Natural killer cell (primary cell): ENCODE results near the gene PLCD3. TPM values are rescaled to one million over a fixed set of nuclear protein-coding genes. Genes with fewer than 3 reads are reported as not detected.

Experiments
- ATAC-seq, 3 donors: fragments of 150-1000 bp in 2 of 3; fragments of 200-7000 bp in 1 of 3; cut with Tn5 transposase; 1 replicate in 1 of 3; 2 replicates in 2 of 3; pipeline ENCODE4 v1.10.0; 2021; ENCODE audit warnings: mild to moderate bottlenecking in 2 of 3, moderate library complexity in 2 of 3
- DNase-seq, 2 donors: peaks; one replicate each; pipeline versions ENCODE4 v3.0.0 to v3.0.0-alpha.2; 2013 to 2021; ENCODE audit warnings: mixed read lengths in 1 of 2
- H3K27ac ChIP-seq: one replicate; pipeline ENCODE4 v1.5.1; 2013; ENCODE audit warnings: mild to moderate bottlenecking, low read length
- H3K27me3 ChIP-seq: one replicate; pipeline ENCODE4 v1.6.1; 2013; ENCODE audit warnings: low read length; ENCODE audit not compliant: control insufficient read depth, insufficient read depth
- H3K36me3 ChIP-seq: one replicate; pipeline ENCODE4 v1.6.1; 2013; ENCODE audit warnings: low read length; ENCODE audit not compliant: control insufficient read depth, insufficient read depth
- H3K4me1 ChIP-seq: one replicate; pipeline ENCODE4 v1.6.1; 2013; ENCODE audit warnings: low read length; ENCODE audit not compliant: control insufficient read depth, insufficient read depth
- H3K4me3 ChIP-seq: one replicate; pipeline ENCODE4 v1.5.1; 2013; ENCODE audit warnings: low read length
- H3K9me3 ChIP-seq: one replicate; pipeline ENCODE4 v1.6.1; 2013; ENCODE audit warnings: low read length; ENCODE audit not compliant: control insufficient read depth, insufficient read depth
- H3K27ac Mint-ChIP-seq, 2 donors: one replicate each; pipeline ENCODE4 v1.8.0; 2022; ENCODE audit warnings: mild to moderate bottlenecking in 2 of 2, mixed read lengths in 2 of 2, moderate library complexity in 1 of 2
- H3K27me3 Mint-ChIP-seq, 2 donors: one replicate each; pipeline ENCODE4 v1.8.0; 2022; ENCODE audit warnings: low read depth in 2 of 2, mixed read lengths in 2 of 2
- H3K36me3 Mint-ChIP-seq: one replicate; pipeline ENCODE4 v1.8.0; 2022; ENCODE audit warnings: mixed read lengths
- H3K4me1 Mint-ChIP-seq, 2 donors: one replicate each; pipeline ENCODE4 v1.8.0; 2022; ENCODE audit warnings: mixed read lengths in 2 of 2
- H3K4me3 Mint-ChIP-seq: one replicate; pipeline ENCODE4 v1.8.0; 2022; ENCODE audit warnings: mild to moderate bottlenecking, moderate library complexity, mixed read lengths
- H3K9me3 Mint-ChIP-seq, 2 donors: one replicate each; pipeline ENCODE4 v1.8.0; 2022; ENCODE audit warnings: mixed read lengths in 2 of 2
- WGBS: methylation state at CpG from one replicate; pipeline ENCODE4 v1.1.7; 2013; ENCODE audit warnings: missing lambda C conversion rate; ENCODE audit not compliant: insufficient coverage; 5-methylcytosine and 5-hydroxymethylcytosine counted together
- intact Hi-C: fragments of 100-400 bp; cut with micrococcal nuclease; formaldehyde crosslinking; loops from one replicate; pipeline ENCODE4 v1.14.2; 2022
- total RNA-seq, 4 donors: library from RNA; stranded (reverse); fragments of 120-200 nt in 1 of 4; gene quantifications; one replicate each; pipeline versions ENCODE4 v1.2.3 to v1.2.4, GENCODE V29; 2013 to 2022
- TF ChIP-seq, protein P1 (sequence below): fragments of 200-600 bp; IDR thresholded peaks from one replicate; pipeline ENCODE4 v1.8.0; 2022; ENCODE audit warnings: antibody characterized with exemption

Gene PLCD3
- total RNA-seq, 3 donors from 2014 or later (not counting 1 experiment from before 2014, with no cell fraction given), result 2.5 to 2.9 (median 2.5) TPM

DNA sequence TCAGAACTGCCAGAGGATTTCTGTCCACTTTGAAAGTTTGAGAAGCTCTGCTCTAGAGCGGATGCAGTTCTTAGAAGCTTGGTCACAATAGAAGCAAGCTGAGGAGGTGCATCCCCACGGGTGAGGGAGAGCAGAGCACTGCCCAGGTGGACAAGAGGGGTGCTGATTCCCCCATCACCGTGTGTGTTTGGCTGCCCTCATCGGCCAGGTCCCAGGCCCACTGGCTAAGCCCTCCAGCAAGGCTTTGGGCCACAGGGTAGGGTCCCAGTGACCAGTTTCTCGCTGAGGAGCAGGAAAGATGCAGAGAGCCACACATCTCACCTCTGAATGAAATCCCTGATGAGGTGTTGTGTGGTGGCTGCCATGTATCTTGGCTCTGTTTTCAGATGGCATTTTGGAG lies 44.3 kb downstream of the PLCD3 start:
- no peak overlapping the region for H3K27ac ChIP-seq
- H3K4me3 Mint-ChIP-seq, result no peak overlapping the region
- no peak for ATAC-seq
- H3K36me3 ChIP-seq, result peaks cover 78% of the 10 kb centered on the region
- 93% methylated on average over 5 of the region's 5 CpGs for WGBS
- TF ChIP-seq, protein P1, sequence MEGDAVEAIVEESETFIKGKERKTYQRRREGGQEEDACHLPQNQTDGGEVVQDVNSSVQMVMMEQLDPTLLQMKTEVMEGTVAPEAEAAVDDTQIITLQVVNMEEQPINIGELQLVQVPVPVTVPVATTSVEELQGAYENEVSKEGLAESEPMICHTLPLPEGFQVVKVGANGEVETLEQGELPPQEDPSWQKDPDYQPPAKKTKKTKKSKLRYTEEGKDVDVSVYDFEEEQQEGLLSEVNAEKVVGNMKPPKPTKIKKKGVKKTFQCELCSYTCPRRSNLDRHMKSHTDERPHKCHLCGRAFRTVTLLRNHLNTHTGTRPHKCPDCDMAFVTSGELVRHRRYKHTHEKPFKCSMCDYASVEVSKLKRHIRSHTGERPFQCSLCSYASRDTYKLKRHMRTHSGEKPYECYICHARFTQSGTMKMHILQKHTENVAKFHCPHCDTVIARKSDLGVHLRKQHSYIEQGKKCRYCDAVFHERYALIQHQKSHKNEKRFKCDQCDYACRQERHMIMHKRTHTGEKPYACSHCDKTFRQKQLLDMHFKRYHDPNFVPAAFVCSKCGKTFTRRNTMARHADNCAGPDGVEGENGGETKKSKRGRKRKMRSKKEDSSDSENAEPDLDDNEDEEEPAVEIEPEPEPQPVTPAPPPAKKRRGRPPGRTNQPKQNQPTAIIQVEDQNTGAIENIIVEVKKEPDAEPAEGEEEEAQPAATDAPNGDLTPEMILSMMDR, result no peak
- no peaks in the 10 kb centered on the region for H3K9me3 ChIP-seq
- H3K4me1 ChIP-seq, result no peaks in the 10 kb centered on the region
- H3K27me3 ChIP-seq, result no peaks in the 10 kb centered on the region
- no peak overlapping the region for H3K27ac Mint-ChIP-seq
- intact Hi-C loops, result no loop called here
- H3K9me3 Mint-ChIP-seq, result no peaks in the 10 kb centered on the region
- DNase-seq, result no peak
- no peaks in the 10 kb centered on the region for H3K27me3 Mint-ChIP-seq
- H3K36me3 Mint-ChIP-seq, result no peaks in the 10 kb centered on the region
- H3K4me3 ChIP-seq, result no peak overlapping the region
- no peaks in the 10 kb centered on the region for H3K4me1 Mint-ChIP-seq

DNA sequence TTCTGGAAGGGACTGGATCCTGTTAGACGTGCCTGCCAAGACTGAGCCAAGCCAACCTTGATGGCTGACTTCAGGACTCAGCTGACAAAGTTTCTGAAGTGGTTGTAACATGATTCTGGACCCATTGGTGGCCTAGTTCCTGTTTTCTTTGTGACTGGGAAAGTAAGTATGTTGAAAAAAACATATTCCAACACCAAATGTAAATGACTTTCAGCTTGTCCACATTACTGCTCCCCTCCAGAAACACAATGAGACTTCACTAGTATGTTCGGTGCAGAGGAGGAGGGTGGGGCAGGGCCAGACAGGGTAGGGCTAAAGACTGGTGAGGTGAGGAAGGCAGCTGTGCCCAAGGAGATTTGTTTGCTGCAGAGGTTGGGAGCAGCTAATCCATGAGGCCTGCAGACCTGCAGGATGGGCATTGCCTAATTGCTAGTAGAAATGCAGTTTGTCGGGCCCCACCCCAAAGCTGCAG lies 44.8 kb downstream of the PLCD3 start:
- no peak overlapping the region for H3K27ac ChIP-seq
- intact Hi-C loops, result no loop called here
- no peaks in the 10 kb centered on the region for H3K4me1 Mint-ChIP-seq
- no peak for ATAC-seq
- peaks cover 76% of the 10 kb centered on the region for H3K36me3 ChIP-seq
- DNase-seq, result no peak
- H3K27me3 Mint-ChIP-seq, result no peaks in the 10 kb centered on the region
- H3K27me3 ChIP-seq, result no peaks in the 10 kb centered on the region
- no peak overlapping the region for H3K4me3 Mint-ChIP-seq
- no peaks in the 10 kb centered on the region for H3K9me3 ChIP-seq
- no peak overlapping the region for H3K4me3 ChIP-seq
- H3K27ac Mint-ChIP-seq, result no peak overlapping the region
- no peaks in the 10 kb centered on the region for H3K9me3 Mint-ChIP-seq
- H3K4me1 ChIP-seq, result no peaks in the 10 kb centered on the region
- 89% methylated on average over 3 of the region's 3 CpGs for WGBS
- H3K36me3 Mint-ChIP-seq, result no peaks in the 10 kb centered on the region
- TF ChIP-seq, protein P1, result no peak

DNA sequence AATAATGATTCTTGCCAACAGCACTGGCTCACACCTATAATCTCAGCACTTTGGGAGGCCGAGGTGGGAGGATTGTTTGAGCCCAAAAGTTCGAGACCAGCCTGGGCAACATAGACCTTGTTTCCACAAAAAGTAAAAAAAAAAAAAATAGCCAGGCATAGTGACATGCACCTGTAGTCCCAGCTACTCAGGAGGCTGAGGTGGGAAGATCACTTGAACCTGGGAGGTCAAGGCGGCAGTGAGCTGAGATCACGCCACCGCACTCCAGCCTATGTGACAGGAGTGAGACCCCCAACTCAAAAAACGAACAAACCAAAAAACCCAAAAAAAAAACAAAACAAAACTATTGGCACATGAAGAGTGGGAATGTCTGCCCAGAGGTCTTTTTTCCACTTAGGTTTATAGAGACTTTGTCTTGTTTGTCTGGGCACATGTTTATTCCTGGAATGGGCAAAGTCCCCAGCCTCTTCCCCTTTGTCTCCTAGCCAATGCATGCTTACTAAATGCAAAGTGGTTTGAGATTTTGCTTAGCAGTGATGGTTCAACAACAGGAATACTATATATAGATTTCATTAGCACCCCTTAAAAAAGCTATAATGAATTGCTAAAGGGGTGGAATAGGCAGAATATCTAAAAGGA lies 45.3 kb downstream of the PLCD3 start:
- Histone ChIP-seq H3K4me1 (no peaks in the 10 kb centered on the region), H3K4me3 (no peak overlapping the region), H3K9me3 (no peaks in the 10 kb centered on the region), H3K27ac (no peak overlapping the region), H3K36me3 (peaks cover 77% of the 10 kb centered on the region), H3K27me3 (no peaks in the 10 kb centered on the region)
- Mint-ChIP-seq H3K27me3 (no peaks in the 10 kb centered on the region), H3K36me3 (no peaks in the 10 kb centered on the region), H3K9me3 (no peaks in the 10 kb centered on the region), H3K4me1 (no peaks in the 10 kb centered on the region), H3K27ac (no peak overlapping the region), H3K4me3 (no peak overlapping the region)
- no peak for DNase-seq
- 96% methylated on average over 3 of the region's 6 CpGs for WGBS
- ATAC-seq, result no peak
- TF ChIP-seq, protein P1, result no peak
- intact Hi-C loops, result no loop called here

DNA sequence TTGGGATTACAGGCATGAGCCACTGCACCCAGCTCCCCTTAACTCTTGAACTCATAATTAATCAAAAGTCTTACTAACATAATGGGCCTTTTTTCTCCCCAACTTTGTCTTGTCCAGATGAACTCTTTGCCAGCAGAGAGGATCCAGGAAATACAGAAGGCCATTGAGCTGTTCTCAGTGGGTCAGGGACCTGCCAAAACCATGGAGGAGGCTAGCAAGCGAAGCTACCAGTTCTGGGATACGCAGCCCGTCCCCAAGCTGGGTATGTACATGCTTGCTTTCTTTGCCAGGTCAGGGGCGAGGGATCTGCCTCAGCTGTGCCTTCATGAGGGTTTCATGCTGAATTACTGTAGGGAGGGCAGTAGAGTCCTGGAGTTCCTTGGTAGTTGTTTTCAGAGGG lies 45.9 kb downstream of the PLCD3 start:
- peaks cover under 1% of the 10 kb centered on the region in 2 donors for H3K4me1 Mint-ChIP-seq

More for the DNA sequence above, 45.9 kb downstream of the PLCD3 start:
- peaks cover 80% of the 10 kb centered on the region for H3K36me3 ChIP-seq
- TF ChIP-seq, protein P1, result no peak
- ATAC-seq, result no peak
- no peak overlapping the region for H3K27ac ChIP-seq
- H3K9me3 ChIP-seq, result no peaks in the 10 kb centered on the region
- Mint-ChIP-seq H3K27me3 (no peaks in the 10 kb centered on the region), H3K4me3 (no peak overlapping the region), H3K36me3 (no peaks in the 10 kb centered on the region), H3K27ac (no peak overlapping the region), H3K9me3 (no peaks in the 10 kb centered on the region)
- no peak overlapping the region for H3K4me3 ChIP-seq
- DNase-seq, result no peak
- no peaks in the 10 kb centered on the region for H3K27me3 ChIP-seq
- H3K4me1 ChIP-seq, result no peaks in the 10 kb centered on the region
- 95% methylated on average over 4 of the region's 4 CpGs for WGBS
- intact Hi-C loops, result no loop called here
